ENCODE data around the gene TMCO5A. TPM values are rescaled to one million over a fixed set of nuclear protein-coding genes. Genes with fewer than 3 reads are reported as not detected.

The TMCO5A gene
- total and polyA plus RNA-seq, 2 of the 8 experiments (the other 6 are each of a cell fraction or from before 2014, with no cell fraction given): not detected

DNA sequence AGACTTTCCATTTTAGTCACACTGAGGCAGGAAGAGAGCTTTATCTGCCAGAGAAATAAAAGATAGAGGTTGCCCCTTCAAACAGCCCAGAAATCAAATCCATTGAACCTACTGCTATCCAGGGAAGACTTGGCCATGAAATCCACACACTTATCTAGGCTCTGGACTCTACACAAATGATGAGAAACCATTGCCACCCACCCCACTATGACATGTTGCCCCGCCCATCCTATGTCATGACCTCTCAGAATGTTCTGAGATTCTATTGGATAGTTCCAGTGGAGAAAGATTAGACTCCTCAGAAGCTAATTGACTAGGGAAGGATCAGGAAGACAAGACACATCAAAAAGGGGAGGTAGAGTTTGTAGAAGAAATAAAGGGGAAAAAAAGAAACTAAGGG is at the start of gene TMCO5A (continued):
- TF ChIP-seq CEBPB (IDR thresholded peaks at IDR 0.05; ENCODE audit: low read depth, low read length) (no peak), FOSL1 (IDR thresholded peaks at IDR 0.05; ENCODE audit: insufficient read depth, low read depth, low read length) (no peak)
- TF ChIP-seq, protein P1, sequence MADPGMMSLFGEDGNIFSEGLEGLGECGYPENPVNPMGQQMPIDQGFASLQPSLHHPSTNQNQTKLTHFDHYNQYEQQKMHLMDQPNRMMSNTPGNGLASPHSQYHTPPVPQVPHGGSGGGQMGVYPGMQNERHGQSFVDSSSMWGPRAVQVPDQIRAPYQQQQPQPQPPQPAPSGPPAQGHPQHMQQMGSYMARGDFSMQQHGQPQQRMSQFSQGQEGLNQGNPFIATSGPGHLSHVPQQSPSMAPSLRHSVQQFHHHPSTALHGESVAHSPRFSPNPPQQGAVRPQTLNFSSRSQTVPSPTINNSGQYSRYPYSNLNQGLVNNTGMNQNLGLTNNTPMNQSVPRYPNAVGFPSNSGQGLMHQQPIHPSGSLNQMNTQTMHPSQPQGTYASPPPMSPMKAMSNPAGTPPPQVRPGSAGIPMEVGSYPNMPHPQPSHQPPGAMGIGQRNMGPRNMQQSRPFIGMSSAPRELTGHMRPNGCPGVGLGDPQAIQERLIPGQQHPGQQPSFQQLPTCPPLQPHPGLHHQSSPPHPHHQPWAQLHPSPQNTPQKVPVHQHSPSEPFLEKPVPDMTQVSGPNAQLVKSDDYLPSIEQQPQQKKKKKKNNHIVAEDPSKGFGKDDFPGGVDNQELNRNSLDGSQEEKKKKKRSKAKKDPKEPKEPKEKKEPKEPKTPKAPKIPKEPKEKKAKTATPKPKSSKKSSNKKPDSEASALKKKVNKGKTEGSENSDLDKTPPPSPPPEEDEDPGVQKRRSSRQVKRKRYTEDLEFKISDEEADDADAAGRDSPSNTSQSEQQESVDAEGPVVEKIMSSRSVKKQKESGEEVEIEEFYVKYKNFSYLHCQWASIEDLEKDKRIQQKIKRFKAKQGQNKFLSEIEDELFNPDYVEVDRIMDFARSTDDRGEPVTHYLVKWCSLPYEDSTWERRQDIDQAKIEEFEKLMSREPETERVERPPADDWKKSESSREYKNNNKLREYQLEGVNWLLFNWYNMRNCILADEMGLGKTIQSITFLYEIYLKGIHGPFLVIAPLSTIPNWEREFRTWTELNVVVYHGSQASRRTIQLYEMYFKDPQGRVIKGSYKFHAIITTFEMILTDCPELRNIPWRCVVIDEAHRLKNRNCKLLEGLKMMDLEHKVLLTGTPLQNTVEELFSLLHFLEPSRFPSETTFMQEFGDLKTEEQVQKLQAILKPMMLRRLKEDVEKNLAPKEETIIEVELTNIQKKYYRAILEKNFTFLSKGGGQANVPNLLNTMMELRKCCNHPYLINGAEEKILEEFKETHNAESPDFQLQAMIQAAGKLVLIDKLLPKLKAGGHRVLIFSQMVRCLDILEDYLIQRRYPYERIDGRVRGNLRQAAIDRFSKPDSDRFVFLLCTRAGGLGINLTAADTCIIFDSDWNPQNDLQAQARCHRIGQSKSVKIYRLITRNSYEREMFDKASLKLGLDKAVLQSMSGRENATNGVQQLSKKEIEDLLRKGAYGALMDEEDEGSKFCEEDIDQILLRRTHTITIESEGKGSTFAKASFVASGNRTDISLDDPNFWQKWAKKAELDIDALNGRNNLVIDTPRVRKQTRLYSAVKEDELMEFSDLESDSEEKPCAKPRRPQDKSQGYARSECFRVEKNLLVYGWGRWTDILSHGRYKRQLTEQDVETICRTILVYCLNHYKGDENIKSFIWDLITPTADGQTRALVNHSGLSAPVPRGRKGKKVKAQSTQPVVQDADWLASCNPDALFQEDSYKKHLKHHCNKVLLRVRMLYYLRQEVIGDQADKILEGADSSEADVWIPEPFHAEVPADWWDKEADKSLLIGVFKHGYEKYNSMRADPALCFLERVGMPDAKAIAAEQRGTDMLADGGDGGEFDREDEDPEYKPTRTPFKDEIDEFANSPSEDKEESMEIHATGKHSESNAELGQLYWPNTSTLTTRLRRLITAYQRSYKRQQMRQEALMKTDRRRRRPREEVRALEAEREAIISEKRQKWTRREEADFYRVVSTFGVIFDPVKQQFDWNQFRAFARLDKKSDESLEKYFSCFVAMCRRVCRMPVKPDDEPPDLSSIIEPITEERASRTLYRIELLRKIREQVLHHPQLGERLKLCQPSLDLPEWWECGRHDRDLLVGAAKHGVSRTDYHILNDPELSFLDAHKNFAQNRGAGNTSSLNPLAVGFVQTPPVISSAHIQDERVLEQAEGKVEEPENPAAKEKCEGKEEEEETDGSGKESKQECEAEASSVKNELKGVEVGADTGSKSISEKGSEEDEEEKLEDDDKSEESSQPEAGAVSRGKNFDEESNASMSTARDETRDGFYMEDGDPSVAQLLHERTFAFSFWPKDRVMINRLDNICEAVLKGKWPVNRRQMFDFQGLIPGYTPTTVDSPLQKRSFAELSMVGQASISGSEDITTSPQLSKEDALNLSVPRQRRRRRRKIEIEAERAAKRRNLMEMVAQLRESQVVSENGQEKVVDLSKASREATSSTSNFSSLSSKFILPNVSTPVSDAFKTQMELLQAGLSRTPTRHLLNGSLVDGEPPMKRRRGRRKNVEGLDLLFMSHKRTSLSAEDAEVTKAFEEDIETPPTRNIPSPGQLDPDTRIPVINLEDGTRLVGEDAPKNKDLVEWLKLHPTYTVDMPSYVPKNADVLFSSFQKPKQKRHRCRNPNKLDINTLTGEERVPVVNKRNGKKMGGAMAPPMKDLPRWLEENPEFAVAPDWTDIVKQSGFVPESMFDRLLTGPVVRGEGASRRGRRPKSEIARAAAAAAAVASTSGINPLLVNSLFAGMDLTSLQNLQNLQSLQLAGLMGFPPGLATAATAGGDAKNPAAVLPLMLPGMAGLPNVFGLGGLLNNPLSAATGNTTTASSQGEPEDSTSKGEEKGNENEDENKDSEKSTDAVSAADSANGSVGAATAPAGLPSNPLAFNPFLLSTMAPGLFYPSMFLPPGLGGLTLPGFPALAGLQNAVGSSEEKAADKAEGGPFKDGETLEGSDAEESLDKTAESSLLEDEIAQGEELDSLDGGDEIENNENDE (IDR thresholded peaks at IDR 0.05; ENCODE audit: insufficient replicate concordance, low read length): no peak

Measured in H1 (cell line).